HFF-Myc (cell line): ENCODE results near the gene AKAP6.

Source experiments
- DNase-seq: peaks from one replicate; pipeline ENCODE4 v3.0.0-alpha.2; 2011; ENCODE audit warnings: low read depth; ENCODE audit errors: extremely low read depth
- H3K4me3 ChIP-seq: replicated peaks from 2 replicates; pipeline ENCODE4 v1.5.1; 2011; ENCODE audit warnings: low read depth, mild to moderate bottlenecking, control low read depth, low read length
- CTCF ChIP-seq: IDR thresholded peaks from 2 replicates; pipeline ENCODE4 v1.5.1; 2012; ENCODE audit warnings: mild to moderate bottlenecking, low read depth, low read length, control low read depth; ENCODE audit errors: missing control alignments

AKAP6 gene

GRCh38 chr14:32438517-32438916, 109.4 kb downstream of the AKAP6 start:
- no peak for DNase-seq
- no peak overlapping the region for H3K4me3 ChIP-seq
- TF ChIP-seq CTCF: no peak

- TF ChIP-seq CTCF: no peak
- peak; percentile 16 for DNase-seq
- no peak overlapping the region for H3K4me3 ChIP-seq
Measured at GRCh38 chr14:32443890-32444661, 115.0 kb downstream of the AKAP6 start.

GRCh38 chr14:32447371-32447770, 118.3 kb downstream of the AKAP6 start:
- no peak for TF ChIP-seq CTCF

GRCh38 chr14:32449648-32450047, 120.5 kb downstream of the AKAP6 start:
- H3K4me3 ChIP-seq: no peak overlapping the region
- TF ChIP-seq CTCF: no peak
- DNase-seq: no peak

More at GRCh38 chr14:32447371-32447770, 118.3 kb downstream of the AKAP6 start:
- DNase-seq: no peak
- no peak overlapping the region for H3K4me3 ChIP-seq

GRCh38 chr14:32450919-32451675, 122.0 kb downstream of the AKAP6 start:
- no peak for DNase-seq
- TF ChIP-seq CTCF: no peak
- H3K4me3 ChIP-seq: no peak overlapping the region

- H3K4me3 ChIP-seq: no peak overlapping the region
- no peak for DNase-seq
- no peak for TF ChIP-seq CTCF
Measured at GRCh38 chr14:32453857-32454810, 125.0 kb downstream of the AKAP6 start.
